Neural cell (in vitro differentiated cells): Measurements from ENCODE around the gene KDM4B.

Experiments used
- EP300 ChIP-seq: fragments of 450-650 bp; conservative IDR thresholded peaks from 2 replicates; pipeline ENCODE4 v1.6.1; 2014; ENCODE audit warnings: antibody characterized with exemption, mild to moderate bottlenecking, moderate library complexity; ENCODE audit not compliant: poor library complexity, severe bottlenecking
- EZH2 ChIP-seq: fragments of 200-600, 300-800 bp; shearing (Covaris generic), sonication (generic); IDR thresholded peaks from 2 replicates; pipeline ENCODE4 v1.6.1; 2014; ENCODE audit warnings: antibody characterized with exemption, low read length, borderline replicate concordance, mild to moderate bottlenecking; ENCODE audit not compliant: insufficient read depth, poor library complexity, severe bottlenecking
- MXI1 ChIP-seq: fragments of 450-650 bp; conservative IDR thresholded peaks from 2 replicates; pipeline ENCODE4 v1.6.1; 2014; ENCODE audit warnings: antibody characterized with exemption, mild to moderate bottlenecking; ENCODE audit not compliant: poor library complexity, severe bottlenecking
- POLR2AphosphoS5 ChIP-seq: IDR thresholded peaks from 2 replicates; pipeline ENCODE4 v1.6.1; 2012
- RAD21 ChIP-seq: fragments of 450-650 bp; conservative IDR thresholded peaks from 2 replicates; pipeline ENCODE4 v1.6.1; 2014; ENCODE audit warnings: antibody characterized with exemption, mild to moderate bottlenecking, moderate library complexity
- SMC3 ChIP-seq: fragments of 450-650 bp; conservative IDR thresholded peaks from 2 replicates; pipeline ENCODE4 v1.6.1; 2014; ENCODE audit warnings: antibody characterized with exemption, mild to moderate bottlenecking, moderate library complexity; ENCODE audit not compliant: poor library complexity
- TAF1 ChIP-seq: IDR thresholded peaks from 2 replicates; pipeline ENCODE4 v1.6.1; 2012; ENCODE audit warnings: low read depth
- TF ChIP-seq, protein P1 (sequence below): fragments of 450-650 bp; IDR thresholded peaks from 2 replicates; pipeline ENCODE4 v1.5.1; 2014; ENCODE audit warnings: antibody characterized with exemption, mild to moderate bottlenecking, moderate library complexity; ENCODE audit not compliant: poor library complexity, severe bottlenecking
- TF ChIP-seq, protein P2 (sequence below): IDR thresholded peaks from 2 replicates; pipeline ENCODE4 v1.6.1; 2012; ENCODE audit warnings: borderline replicate concordance

GRCh38 chr19:4966591-4966990, 2.3 kb upstream of the KDM4B start:
- TF ChIP-seq, protein P1, sequence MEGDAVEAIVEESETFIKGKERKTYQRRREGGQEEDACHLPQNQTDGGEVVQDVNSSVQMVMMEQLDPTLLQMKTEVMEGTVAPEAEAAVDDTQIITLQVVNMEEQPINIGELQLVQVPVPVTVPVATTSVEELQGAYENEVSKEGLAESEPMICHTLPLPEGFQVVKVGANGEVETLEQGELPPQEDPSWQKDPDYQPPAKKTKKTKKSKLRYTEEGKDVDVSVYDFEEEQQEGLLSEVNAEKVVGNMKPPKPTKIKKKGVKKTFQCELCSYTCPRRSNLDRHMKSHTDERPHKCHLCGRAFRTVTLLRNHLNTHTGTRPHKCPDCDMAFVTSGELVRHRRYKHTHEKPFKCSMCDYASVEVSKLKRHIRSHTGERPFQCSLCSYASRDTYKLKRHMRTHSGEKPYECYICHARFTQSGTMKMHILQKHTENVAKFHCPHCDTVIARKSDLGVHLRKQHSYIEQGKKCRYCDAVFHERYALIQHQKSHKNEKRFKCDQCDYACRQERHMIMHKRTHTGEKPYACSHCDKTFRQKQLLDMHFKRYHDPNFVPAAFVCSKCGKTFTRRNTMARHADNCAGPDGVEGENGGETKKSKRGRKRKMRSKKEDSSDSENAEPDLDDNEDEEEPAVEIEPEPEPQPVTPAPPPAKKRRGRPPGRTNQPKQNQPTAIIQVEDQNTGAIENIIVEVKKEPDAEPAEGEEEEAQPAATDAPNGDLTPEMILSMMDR = no peak
- TF ChIP-seq EZH2 = no peak
- TF ChIP-seq, protein P2, sequence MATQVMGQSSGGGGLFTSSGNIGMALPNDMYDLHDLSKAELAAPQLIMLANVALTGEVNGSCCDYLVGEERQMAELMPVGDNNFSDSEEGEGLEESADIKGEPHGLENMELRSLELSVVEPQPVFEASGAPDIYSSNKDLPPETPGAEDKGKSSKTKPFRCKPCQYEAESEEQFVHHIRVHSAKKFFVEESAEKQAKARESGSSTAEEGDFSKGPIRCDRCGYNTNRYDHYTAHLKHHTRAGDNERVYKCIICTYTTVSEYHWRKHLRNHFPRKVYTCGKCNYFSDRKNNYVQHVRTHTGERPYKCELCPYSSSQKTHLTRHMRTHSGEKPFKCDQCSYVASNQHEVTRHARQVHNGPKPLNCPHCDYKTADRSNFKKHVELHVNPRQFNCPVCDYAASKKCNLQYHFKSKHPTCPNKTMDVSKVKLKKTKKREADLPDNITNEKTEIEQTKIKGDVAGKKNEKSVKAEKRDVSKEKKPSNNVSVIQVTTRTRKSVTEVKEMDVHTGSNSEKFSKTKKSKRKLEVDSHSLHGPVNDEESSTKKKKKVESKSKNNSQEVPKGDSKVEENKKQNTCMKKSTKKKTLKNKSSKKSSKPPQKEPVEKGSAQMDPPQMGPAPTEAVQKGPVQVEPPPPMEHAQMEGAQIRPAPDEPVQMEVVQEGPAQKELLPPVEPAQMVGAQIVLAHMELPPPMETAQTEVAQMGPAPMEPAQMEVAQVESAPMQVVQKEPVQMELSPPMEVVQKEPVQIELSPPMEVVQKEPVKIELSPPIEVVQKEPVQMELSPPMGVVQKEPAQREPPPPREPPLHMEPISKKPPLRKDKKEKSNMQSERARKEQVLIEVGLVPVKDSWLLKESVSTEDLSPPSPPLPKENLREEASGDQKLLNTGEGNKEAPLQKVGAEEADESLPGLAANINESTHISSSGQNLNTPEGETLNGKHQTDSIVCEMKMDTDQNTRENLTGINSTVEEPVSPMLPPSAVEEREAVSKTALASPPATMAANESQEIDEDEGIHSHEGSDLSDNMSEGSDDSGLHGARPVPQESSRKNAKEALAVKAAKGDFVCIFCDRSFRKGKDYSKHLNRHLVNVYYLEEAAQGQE = no peak
- TF ChIP-seq POLR2AphosphoS5 = no peak
- no peak for TF ChIP-seq SMC3
- TF ChIP-seq EP300 = no peak
- TF ChIP-seq RAD21 = no peak
- TF ChIP-seq TAF1 = no peak
- no peak for TF ChIP-seq MXI1
